ENCODE data around the gene MAP6.

MAP6 gene

GRCh38 chr11:75561426-75562047 is 107.3 kb downstream of the MAP6 start:
- Histone ChIP-seq H3K27ac (ENCODE audit: low read length) (no peak overlapping the region), H2AFZ (ENCODE audit: low read length) (peak overlapping the region; percentile 74), H3K9ac (ENCODE audit: low read length) (no peak overlapping the region; the same call in 1 of the 2 replicates), H3F3A (ENCODE audit: insufficient read depth, low read length) (no peaks in the 10 kb centered on the region), H3K4me2 (ENCODE audit: low read depth, low read length) (peak overlapping the region; percentile 78), H3K9me2 (replicated peaks; ENCODE audit: insufficient read depth, low read length) (no peaks in the 10 kb centered on the region), H3K4me1 (ENCODE audit: low read length) (no peaks in the 10 kb centered on the region), H3K27me3 (replicated peaks; ENCODE audit: insufficient read depth, low read length) (peaks cover 34% of the 10 kb centered on the region), H3K4me3 (ENCODE audit: low read length) (peak overlapping the region; percentile 58), H3K79me2 (ENCODE audit: low read length) (no peaks in the 10 kb centered on the region), H3K9me3 (replicated peaks; ENCODE audit: insufficient read depth, low read length) (no peaks in the 10 kb centered on the region), H4K20me1 (ENCODE audit: insufficient read depth, low read length) (no peaks in the 10 kb centered on the region), H3K36me3 (replicated peaks; ENCODE audit: insufficient read depth, low read length) (no peaks in the 10 kb centered on the region)
- no peak for DNase-seq
- no peak for TF ChIP-seq CTCF (IDR thresholded peaks at IDR 0.05; ENCODE audit: low read length)
- TF ChIP-seq EZH2phosphoT487 (IDR thresholded peaks at IDR 0.05; ENCODE audit: low read length) = no peak
- TF ChIP-seq EZH2 (optimal IDR thresholded peaks at IDR 0.05; ENCODE audit: low read depth, low read length) = no peak

- no peaks in the 10 kb centered on the region for H3F3A ChIP-seq (ENCODE audit: insufficient read depth, low read length)
- no peaks in the 10 kb centered on the region for H3K4me1 ChIP-seq (ENCODE audit: low read length)
Measured at GRCh38 chr11:75560644-75561043, 108.2 kb downstream of the MAP6 start.

GRCh38 chr11:75558939-75559843 is 109.6 kb downstream of the MAP6 start:
- Histone ChIP-seq H3K27me3 (replicated peaks; ENCODE audit: insufficient read depth, low read length) (peaks cover 38% of the 10 kb centered on the region), H3K4me1 (ENCODE audit: low read length) (no peaks in the 10 kb centered on the region), H3K36me3 (replicated peaks; ENCODE audit: insufficient read depth, low read length) (no peaks in the 10 kb centered on the region), H3K27ac (ENCODE audit: low read length) (no peak overlapping the region), H3K4me3 (ENCODE audit: low read length) (no peak overlapping the region), H3K9me3 (replicated peaks; ENCODE audit: insufficient read depth, low read length) (no peaks in the 10 kb centered on the region), H3K9me2 (replicated peaks; ENCODE audit: insufficient read depth, low read length) (no peaks in the 10 kb centered on the region), H3K9ac (ENCODE audit: low read length) (no peak overlapping the region), H3K79me2 (ENCODE audit: low read length) (no peaks in the 10 kb centered on the region), H3K4me2 (ENCODE audit: low read depth, low read length) (no peak overlapping the region), H4K20me1 (ENCODE audit: insufficient read depth, low read length) (no peaks in the 10 kb centered on the region), H3F3A (ENCODE audit: insufficient read depth, low read length) (no peaks in the 10 kb centered on the region), H2AFZ (ENCODE audit: low read length) (no peak overlapping the region)
- TF ChIP-seq EZH2phosphoT487 (IDR thresholded peaks at IDR 0.05; ENCODE audit: low read length) (no peak), EZH2 (optimal IDR thresholded peaks at IDR 0.05; ENCODE audit: low read depth, low read length) (no peak), CTCF (IDR thresholded peaks at IDR 0.05; ENCODE audit: low read length) (no peak)
- DNase-seq = no peak

More at GRCh38 chr11:75560644-75561043, 108.2 kb downstream of the MAP6 start:
- DNase-seq = no peak
- H3K36me3 ChIP-seq (replicated peaks; ENCODE audit: insufficient read depth, low read length) = no peaks in the 10 kb centered on the region
- H3K79me2 ChIP-seq (ENCODE audit: low read length) = no peaks in the 10 kb centered on the region
- H3K9ac ChIP-seq (ENCODE audit: low read length) = no peak overlapping the region
- no peak overlapping the region for H2AFZ ChIP-seq (ENCODE audit: low read length)
- H3K4me3 ChIP-seq (ENCODE audit: low read length) = no peak overlapping the region
- peaks cover 38% of the 10 kb centered on the region for H3K27me3 ChIP-seq (replicated peaks; ENCODE audit: insufficient read depth, low read length)
- H3K9me3 ChIP-seq (replicated peaks; ENCODE audit: insufficient read depth, low read length) = no peaks in the 10 kb centered on the region
- H3K27ac ChIP-seq (ENCODE audit: low read length) = no peak overlapping the region
- no peaks in the 10 kb centered on the region for H4K20me1 ChIP-seq (ENCODE audit: insufficient read depth, low read length)
- H3K9me2 ChIP-seq (replicated peaks; ENCODE audit: insufficient read depth, low read length) = no peaks in the 10 kb centered on the region
- H3K4me2 ChIP-seq (ENCODE audit: low read depth, low read length) = no peak overlapping the region
- no peak for TF ChIP-seq EZH2 (optimal IDR thresholded peaks at IDR 0.05; ENCODE audit: low read depth, low read length)
- TF ChIP-seq CTCF (IDR thresholded peaks at IDR 0.05; ENCODE audit: low read length) = no peak
- TF ChIP-seq EZH2phosphoT487 (IDR thresholded peaks at IDR 0.05; ENCODE audit: low read length) = no peak

All from MM.1S (cell line).